ENCODE measurements around the gene ZNF280A. TPM values are rescaled to one million over a fixed set of nuclear protein-coding genes. Genes with fewer than 3 reads are reported as not detected.
"Not testable (repeated sequence)": the region's sequence is repeated elsewhere in the genome, so short reads cannot be mapped to it uniquely, and the experiment has no call there.

Gene ZNF280A
- total RNA-seq, 1 donor from 2014 or later, result not detected

DNA sequence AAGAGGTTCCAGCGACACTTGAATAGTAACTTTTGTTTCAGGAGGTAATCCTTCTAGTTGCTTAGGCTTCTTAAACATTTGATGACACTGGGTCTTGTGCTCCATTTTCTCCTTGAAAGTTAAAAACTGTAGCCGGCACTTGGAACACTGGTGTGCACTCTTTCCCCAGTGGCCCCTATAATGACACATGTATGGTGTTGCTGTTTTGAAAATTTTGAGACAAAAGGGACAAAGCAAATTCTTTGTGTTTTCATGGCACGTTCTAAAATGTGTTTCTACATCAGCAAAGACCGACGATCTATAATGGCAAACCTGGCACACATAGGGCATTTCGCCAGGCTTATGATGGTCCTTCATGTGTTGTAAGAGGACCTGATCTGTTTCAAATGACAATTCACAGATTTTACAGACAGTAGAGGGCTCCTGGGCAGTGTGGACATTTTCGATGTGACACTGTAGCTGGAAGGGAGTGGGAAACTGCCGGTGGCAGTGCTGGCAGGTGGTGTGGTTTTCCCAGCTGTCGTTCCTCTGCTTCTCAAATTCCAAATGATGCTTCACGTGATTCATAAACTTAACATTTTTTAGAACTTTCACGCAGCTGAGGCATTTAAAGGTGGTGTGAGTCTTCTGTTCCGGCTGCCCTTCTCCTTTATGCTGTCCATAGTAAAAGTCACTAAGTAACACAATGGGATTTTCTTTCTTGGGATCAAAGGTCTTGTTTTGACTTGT is 32.0 kb downstream of the ZNF280A start:
- intact Hi-C loops (cut with micrococcal nuclease), result no loop called here
- Mint-ChIP-seq H3K9me3 (no peaks in the 10 kb centered on the region), H3K36me3 (ENCODE audit: low read depth) (no peaks in the 10 kb centered on the region), H3K4me3 (no peak overlapping the region), H3K27me3 (ENCODE audit: insufficient read depth) (no peaks in the 10 kb centered on the region), H3K4me1 (ENCODE audit: low read depth) (no peaks in the 10 kb centered on the region), H3K27ac (no peak overlapping the region)
- DNase-seq (ENCODE audit: low spot score), result no peak

DNA sequence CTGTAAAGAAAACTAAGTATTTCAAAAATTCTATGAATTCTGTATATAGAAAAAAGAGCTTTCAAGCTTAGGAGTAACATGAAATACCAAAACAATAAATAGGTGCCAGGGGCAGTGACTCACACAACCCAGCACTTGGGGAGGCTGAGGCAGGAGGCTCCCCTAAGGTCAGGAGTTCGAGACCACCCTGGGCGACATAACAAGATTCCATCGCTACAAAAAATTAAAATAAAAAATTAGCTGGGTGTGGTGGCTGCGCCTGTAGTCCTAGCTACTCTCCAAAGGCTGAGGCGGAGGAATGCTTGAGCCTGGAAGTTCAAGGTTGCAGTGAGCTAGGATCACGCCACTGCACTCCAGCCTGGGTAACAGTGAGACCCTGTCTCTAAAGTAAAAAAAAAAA is 33.0 kb downstream of the ZNF280A start:
- Mint-ChIP-seq H3K27me3 (ENCODE audit: insufficient read depth) (no peaks in the 10 kb centered on the region), H3K4me3 (no peak overlapping the region), H3K36me3 (ENCODE audit: low read depth) (no peaks in the 10 kb centered on the region), H3K4me1 (ENCODE audit: low read depth) (no peaks in the 10 kb centered on the region), H3K9me3 (no peaks in the 10 kb centered on the region), H3K27ac (no peak overlapping the region)
- no peak for DNase-seq (ENCODE audit: low spot score)
- intact Hi-C loops (cut with micrococcal nuclease), result no loop called here

DNA sequence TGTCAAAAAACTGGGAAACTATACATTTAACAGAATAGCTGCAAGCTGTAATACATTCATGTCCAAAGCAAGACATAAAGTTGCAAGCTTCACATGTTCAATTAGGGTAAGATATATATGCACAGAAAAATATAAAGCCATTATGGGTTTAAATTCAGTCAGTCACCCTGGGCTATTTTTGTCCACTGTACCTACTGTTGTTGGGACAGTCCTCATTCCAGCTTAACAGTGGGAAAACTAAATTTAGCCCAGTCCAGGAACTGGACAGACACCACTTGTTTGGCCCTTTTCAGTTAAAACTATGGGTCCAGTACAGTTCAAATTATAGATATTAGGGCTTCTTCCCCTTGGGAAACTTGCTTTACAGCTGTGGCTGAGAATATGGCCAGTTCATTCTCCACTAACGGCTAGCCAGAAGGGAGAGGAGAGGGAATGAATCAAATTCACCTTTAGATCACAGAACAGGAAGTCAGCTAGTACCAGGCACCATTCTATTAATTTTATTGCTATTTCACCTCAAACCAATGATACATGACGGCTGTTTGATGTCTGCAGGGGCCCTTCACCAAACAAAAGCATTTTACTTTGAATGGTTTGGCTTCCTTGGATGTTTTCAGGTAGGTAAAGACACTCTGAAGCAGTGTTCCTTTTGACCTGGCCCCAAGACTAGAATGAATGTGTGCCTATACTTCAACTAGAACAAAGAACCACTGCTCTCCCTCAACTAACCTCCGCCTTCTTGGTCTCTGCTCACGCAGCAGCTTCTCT is 33.8 kb downstream of the ZNF280A start:
- no peaks in the 10 kb centered on the region for H3K9me3 Mint-ChIP-seq
- no peaks in the 10 kb centered on the region for H3K4me1 Mint-ChIP-seq (ENCODE audit: low read depth)
- H3K36me3 Mint-ChIP-seq (ENCODE audit: low read depth), result no peaks in the 10 kb centered on the region
- DNase-seq (ENCODE audit: low spot score), result no peak
- no peak overlapping the region for H3K27ac Mint-ChIP-seq
- no peak overlapping the region for H3K4me3 Mint-ChIP-seq
- intact Hi-C loops (cut with micrococcal nuclease), result no loop called here
- no peaks in the 10 kb centered on the region for H3K27me3 Mint-ChIP-seq (ENCODE audit: insufficient read depth)

DNA sequence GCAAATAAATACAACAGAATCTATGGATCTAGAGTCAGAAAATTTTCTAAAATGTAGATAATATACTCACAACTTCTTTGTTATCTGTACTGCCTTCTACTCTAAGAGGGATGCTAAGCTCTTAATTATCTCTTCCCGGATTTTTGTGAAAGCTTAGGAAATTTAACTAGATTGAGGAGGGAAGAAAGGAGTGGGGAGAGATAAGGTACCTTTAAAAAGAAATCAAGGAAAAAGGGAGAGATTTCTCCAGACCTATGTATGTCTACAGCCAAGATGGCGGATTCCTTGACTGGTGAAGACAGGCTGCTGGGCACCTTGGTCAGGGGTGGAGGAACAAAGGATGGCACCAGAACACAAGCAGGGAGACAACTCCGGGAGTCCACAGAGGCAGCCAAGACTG is 34.5 kb downstream of the ZNF280A start:
- no peaks in the 10 kb centered on the region for H3K4me1 Mint-ChIP-seq (ENCODE audit: low read depth)
- no peaks in the 10 kb centered on the region for H3K36me3 Mint-ChIP-seq (ENCODE audit: low read depth)
- no peak for DNase-seq (ENCODE audit: low spot score)
- no peaks in the 10 kb centered on the region for H3K27me3 Mint-ChIP-seq (ENCODE audit: insufficient read depth)
- H3K9me3 Mint-ChIP-seq, result no peaks in the 10 kb centered on the region
- intact Hi-C loops (cut with micrococcal nuclease), result no loop called here
- H3K27ac Mint-ChIP-seq, result no peak overlapping the region
- no peak overlapping the region for H3K4me3 Mint-ChIP-seq

DNA sequence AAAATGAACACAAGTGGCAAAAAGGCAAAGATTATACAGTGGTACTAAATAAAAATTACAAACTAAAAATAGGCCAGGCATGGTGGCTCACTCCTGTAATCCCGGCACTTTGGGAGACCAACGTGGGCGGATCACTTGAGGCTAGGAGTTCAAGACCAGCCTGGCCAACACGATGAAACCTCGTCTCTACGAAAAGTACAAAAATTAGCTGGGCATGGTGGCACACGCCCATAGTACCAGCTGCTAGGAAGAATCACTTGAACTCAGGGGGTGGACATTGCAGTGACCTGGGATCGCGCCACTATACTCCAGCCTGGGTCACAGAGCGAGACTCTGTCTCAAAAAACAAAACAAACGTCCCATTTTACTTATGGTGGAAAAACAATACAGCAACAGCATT is 36.0 kb downstream of the ZNF280A start:
- H3K4me3 Mint-ChIP-seq, result no peak overlapping the region
- peaks cover 1% of the 10 kb centered on the region for H3K27me3 Mint-ChIP-seq (ENCODE audit: insufficient read depth)
- no peaks in the 10 kb centered on the region for H3K9me3 Mint-ChIP-seq
- intact Hi-C loops (cut with micrococcal nuclease), result no loop called here
- no peak overlapping the region for H3K27ac Mint-ChIP-seq
- H3K36me3 Mint-ChIP-seq (ENCODE audit: low read depth), result no peaks in the 10 kb centered on the region
- DNase-seq (ENCODE audit: low spot score), result no peak
- no peaks in the 10 kb centered on the region for H3K4me1 Mint-ChIP-seq (ENCODE audit: low read depth)

DNA sequence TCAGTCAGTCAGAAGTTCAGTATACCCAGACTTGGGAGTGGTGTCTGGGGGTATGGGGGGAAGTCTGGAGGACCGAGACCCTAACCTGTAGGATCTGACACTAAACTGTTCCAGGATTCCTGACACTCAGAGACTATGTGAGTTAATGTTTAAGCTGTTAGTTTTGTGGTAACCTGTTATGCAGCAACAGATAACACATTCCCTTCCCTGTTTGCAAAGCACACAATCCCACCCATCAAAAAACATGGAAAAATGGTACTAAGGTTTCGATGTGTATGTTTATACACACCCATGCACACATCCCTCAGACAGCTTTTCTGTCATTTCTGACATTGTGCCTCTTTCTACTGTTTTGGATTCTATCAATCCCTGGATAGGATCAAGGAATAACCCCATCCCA is 39.1 kb downstream of the ZNF280A start:
- Mint-ChIP-seq H3K36me3 (ENCODE audit: low read depth) (no peaks in the 10 kb centered on the region), H3K27me3 (ENCODE audit: insufficient read depth) (peaks cover 1% of the 10 kb centered on the region), H3K27ac (no peak overlapping the region), H3K4me3 (no peak overlapping the region), H3K9me3 (no peaks in the 10 kb centered on the region), H3K4me1 (ENCODE audit: low read depth) (no peaks in the 10 kb centered on the region)
- intact Hi-C loops (cut with micrococcal nuclease), result no loop called here
- DNase-seq (ENCODE audit: low spot score), result no peak

DNA sequence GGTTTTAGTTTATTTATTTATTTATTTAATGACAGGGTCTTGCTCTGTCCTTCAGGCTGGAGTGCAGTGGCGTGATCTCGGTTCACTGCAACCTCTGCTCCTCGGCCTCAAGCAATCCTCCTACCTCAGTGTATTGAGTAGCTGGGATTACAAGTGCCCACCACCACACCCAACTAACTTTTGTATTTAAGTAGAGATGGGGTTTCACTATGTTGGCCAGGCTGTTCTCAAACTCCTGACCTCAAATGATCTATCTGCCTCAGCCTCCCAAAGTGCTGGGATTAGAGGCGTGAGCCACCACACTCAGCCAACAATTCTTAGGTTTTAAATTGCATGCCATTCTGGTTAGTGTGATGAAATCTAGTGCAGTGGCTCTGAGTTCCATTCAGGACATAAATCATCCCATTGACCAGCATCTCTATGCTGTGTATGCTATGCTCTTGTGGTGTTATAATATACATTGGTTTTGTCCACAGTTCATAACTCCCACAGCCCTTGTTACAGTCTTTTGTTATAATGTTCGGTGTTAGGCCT is 40.0 kb downstream of the ZNF280A start:
- peaks cover 1% of the 10 kb centered on the region for H3K27me3 Mint-ChIP-seq (ENCODE audit: insufficient read depth)
- no peaks in the 10 kb centered on the region for H3K36me3 Mint-ChIP-seq (ENCODE audit: low read depth)
- DNase-seq (ENCODE audit: low spot score), result no peak
- H3K9me3 Mint-ChIP-seq, result no peaks in the 10 kb centered on the region
- H3K27ac Mint-ChIP-seq, result no peak overlapping the region
- no peaks in the 10 kb centered on the region for H3K4me1 Mint-ChIP-seq (ENCODE audit: low read depth)
- intact Hi-C loops (cut with micrococcal nuclease), result no loop called here
- no peak overlapping the region for H3K4me3 Mint-ChIP-seq

DNA sequence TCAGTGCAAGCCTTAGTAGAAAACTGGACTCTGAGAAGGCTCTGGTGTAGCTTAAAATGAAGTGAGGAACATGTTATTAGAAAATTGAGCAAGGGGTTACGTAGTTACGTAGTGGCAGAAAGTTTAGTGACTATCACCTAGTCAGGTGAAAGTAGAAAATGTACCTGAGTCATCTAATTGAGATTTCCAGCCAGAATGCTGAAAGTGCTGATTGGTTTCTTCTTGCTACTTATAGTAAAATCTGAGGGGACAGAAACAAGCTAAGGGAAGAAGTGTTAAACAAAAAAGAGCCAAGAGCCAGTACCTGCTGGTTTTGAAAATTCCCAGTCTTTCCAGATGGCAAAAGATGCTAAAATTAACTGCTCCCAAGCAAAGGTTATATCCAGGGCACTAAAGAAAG is 41.0 kb downstream of the ZNF280A start:
- intact Hi-C loops (cut with micrococcal nuclease), result no loop called here
- Mint-ChIP-seq H3K4me3 (no peak overlapping the region), H3K4me1 (ENCODE audit: low read depth) (no peaks in the 10 kb centered on the region), H3K36me3 (ENCODE audit: low read depth) (no peaks in the 10 kb centered on the region), H3K27ac (no peak overlapping the region), H3K27me3 (ENCODE audit: insufficient read depth) (peaks cover 1% of the 10 kb centered on the region), H3K9me3 (no peaks in the 10 kb centered on the region)
- no peak for DNase-seq (ENCODE audit: low spot score)

DNA sequence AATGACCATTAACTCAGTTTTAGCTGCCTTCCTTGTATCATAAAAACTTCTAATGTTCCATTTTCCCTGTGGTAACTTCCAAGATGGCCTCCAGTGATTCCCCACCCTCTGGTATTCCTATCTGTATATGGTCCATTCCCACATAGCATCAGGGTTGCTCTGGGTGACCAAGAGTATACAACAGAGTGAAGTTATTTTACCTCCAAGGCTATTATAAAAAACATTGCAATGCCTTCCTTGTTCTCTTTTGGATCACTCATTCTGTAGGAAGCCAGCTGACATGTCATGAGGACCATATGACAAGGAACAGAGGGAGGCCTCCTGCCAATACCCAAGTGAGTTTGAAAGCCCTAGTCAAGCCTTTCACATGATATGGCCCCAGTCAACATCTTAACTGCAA is 41.6 kb downstream of the ZNF280A start:
- no peaks in the 10 kb centered on the region for H3K36me3 Mint-ChIP-seq (ENCODE audit: low read depth)
- no peaks in the 10 kb centered on the region for H3K9me3 Mint-ChIP-seq
- peaks cover 1% of the 10 kb centered on the region for H3K27me3 Mint-ChIP-seq (ENCODE audit: insufficient read depth)
- H3K27ac Mint-ChIP-seq, result no peak overlapping the region
- intact Hi-C loops (cut with micrococcal nuclease), result no loop called here
- no peaks in the 10 kb centered on the region for H3K4me1 Mint-ChIP-seq (ENCODE audit: low read depth)
- no peak for DNase-seq (ENCODE audit: low spot score)
- no peak overlapping the region for H3K4me3 Mint-ChIP-seq

DNA sequence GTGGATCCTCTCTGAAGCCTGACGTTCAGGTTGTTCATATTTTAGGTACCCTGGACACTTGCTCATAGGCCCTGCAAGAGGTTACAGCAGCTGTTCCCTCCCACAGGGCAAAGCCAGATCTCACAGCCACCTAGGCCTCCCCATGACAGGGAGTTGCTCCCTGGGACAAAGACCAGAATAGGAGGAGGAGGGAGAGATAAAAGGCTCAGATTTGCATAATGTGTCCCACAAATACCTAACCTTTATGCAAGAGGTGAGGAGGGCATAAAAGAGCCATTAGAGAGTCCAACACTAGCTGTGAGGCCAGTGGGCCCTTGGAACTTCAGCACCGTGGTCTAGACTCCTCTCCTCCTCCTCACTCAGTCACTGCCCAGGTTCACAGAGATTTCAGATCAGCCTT is 45.3 kb downstream of the ZNF280A start:
- H3K36me3 Mint-ChIP-seq (ENCODE audit: low read depth), result no peaks in the 10 kb centered on the region
- intact Hi-C loops (cut with micrococcal nuclease), result no loop called here
- no peak for DNase-seq (ENCODE audit: low spot score)
- no peaks in the 10 kb centered on the region for H3K4me1 Mint-ChIP-seq (ENCODE audit: low read depth)
- no peaks in the 10 kb centered on the region for H3K27me3 Mint-ChIP-seq (ENCODE audit: insufficient read depth)
- H3K9me3 Mint-ChIP-seq, result peaks cover 2% of the 10 kb centered on the region
- no peak overlapping the region for H3K4me3 Mint-ChIP-seq
- H3K27ac Mint-ChIP-seq, result no peak overlapping the region

DNA sequence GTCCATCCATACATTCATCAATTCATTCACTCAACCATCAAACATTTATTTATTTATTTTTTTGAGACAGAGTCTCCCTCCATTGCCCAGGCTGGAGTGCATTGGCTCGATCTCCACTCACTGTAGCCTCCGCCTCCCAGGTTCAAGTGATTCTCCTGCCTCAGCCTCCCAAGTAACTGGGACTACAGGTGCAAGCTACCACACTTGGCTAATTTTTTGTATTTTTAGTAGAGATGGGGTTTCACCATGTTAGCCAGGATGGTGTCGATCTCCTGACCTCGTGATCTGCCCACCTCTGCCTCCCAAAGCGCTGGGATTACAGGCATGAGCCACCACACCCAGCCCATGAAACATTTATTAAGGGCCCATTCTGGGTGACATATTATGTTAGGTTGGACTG is 49.0 kb downstream of the ZNF280A start:
- peaks cover 14% of the 10 kb centered on the region for H3K9me3 Mint-ChIP-seq
- intact Hi-C loops (cut with micrococcal nuclease); H3K27ac Mint-ChIP-seq; DNase-seq (ENCODE audit: low spot score); H3K4me3 Mint-ChIP-seq; H3K36me3 Mint-ChIP-seq (ENCODE audit: low read depth); H3K4me1 Mint-ChIP-seq (ENCODE audit: low read depth); H3K27me3 Mint-ChIP-seq (ENCODE audit: insufficient read depth): not testable (repeated sequence)

DNA sequence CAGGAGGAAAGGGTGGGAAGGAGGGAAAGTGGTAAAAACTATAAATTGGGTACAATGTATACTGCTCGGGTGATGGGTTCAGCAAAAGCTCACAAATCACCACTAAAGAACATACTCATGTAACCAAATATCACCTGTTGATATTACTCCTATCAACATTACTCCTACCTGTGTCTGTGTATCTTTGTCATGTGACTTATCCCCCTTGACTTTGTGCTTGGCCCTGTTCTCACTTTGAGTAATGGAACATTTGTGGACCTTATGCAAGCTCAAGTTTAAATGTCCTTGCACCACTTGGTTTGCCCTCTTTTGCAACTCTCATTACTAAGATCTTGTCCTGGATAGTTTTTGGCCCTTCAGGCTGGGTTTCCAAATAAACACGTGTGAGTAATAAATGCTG is 50.5 kb downstream of the ZNF280A start:
- no peak overlapping the region for H3K27ac Mint-ChIP-seq
- DNase-seq (ENCODE audit: low spot score), result no peak
- intact Hi-C loops (cut with micrococcal nuclease), result no loop called here
- H3K9me3 Mint-ChIP-seq, result peaks cover 14% of the 10 kb centered on the region
- no peak overlapping the region for H3K4me3 Mint-ChIP-seq
- H3K27me3 Mint-ChIP-seq (ENCODE audit: insufficient read depth), result peaks cover 8% of the 10 kb centered on the region
- H3K36me3 Mint-ChIP-seq (ENCODE audit: low read depth), result no peaks in the 10 kb centered on the region
- H3K4me1 Mint-ChIP-seq (ENCODE audit: low read depth), result no peaks in the 10 kb centered on the region

DNA sequence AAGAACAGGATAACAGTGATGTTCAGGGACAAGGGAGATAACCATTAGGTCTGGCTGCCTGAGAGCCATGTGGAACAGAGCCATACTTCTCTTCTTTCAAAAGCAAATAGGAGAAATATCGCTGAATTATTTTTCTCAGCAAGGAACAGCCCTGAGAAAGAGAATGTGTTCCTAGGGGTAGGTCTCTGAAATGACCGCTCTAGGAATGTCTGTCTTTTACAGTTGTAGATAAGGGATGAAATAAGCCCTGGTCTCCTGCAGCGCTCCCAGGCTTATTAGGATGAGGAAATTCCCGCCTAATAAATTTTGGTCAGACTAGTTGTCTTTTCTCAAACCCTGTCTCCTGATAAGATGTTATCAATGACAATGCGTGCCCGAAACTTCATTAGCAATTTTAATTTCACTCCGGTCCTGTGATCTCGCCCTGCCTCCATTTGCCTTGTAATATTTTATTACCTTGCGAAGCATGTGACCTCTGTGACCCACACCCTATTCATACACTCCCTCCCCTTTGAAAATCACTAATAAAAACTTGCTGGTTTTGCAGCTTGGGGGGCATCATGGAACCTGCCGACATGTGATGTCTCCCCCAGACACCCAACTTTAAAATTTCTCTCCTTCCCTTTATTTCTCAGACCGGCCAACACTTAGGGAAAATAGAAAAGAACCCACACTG is 51.1 kb downstream of the ZNF280A start:
- peaks cover 14% of the 10 kb centered on the region for H3K9me3 Mint-ChIP-seq
- H3K4me1 Mint-ChIP-seq (ENCODE audit: low read depth); H3K27ac Mint-ChIP-seq; H3K4me3 Mint-ChIP-seq; intact Hi-C loops (cut with micrococcal nuclease); H3K27me3 Mint-ChIP-seq (ENCODE audit: insufficient read depth); H3K36me3 Mint-ChIP-seq (ENCODE audit: low read depth); DNase-seq (ENCODE audit: low spot score): not testable (repeated sequence)

Data from activated T-helper 1 cell treated with anti-CD3 and anti-CD28 coated beads, Interleukin-12 subunit alpha, Interleukin-12 subunit beta, Interleukin-2, Interleukin-4 antibody, amounts not matched to agents 30 ng/mL and 10 ng/mL and 1 ng/mL, durations not matched to agents 14 hours and 24 hours and 36 hours (primary cell).